H9 (cell line): Measurements from ENCODE around the gene SKIC8. TPM values are rescaled to one million over a fixed set of nuclear protein-coding genes. Genes with fewer than 3 reads are reported as not detected.

Source experiments
- DNase-seq: peaks from one replicate; pipeline ENCODE4 v3.0.0-alpha.2; 2017
- H2AFZ ChIP-seq: one replicate; pipeline ENCODE4 v1.6.1; 2013; ENCODE audit warnings: mild to moderate bottlenecking, low read length, control low read depth, moderate library complexity
- H2AK5ac ChIP-seq: 2 replicates; pipeline ENCODE4 v1.6.1; 2013; ENCODE audit warnings: low read length, control low read depth, mixed read lengths; ENCODE audit not compliant: insufficient read length
- H2BK120ac ChIP-seq: one replicate; pipeline ENCODE4 v1.6.1; 2013; ENCODE audit warnings: low read depth, mild to moderate bottlenecking, low read length, control low read depth, inconsistent platforms; ENCODE audit not compliant: poor library complexity, severe bottlenecking
- H2BK12ac ChIP-seq: 2 replicates; pipeline ENCODE4 v1.6.1; 2013; ENCODE audit warnings: low read length, control low read depth, mixed read lengths, low read depth; ENCODE audit not compliant: insufficient read length
- H2BK15ac ChIP-seq: 2 replicates; pipeline ENCODE4 v1.6.1; 2013; ENCODE audit warnings: low read depth, low read length, control low read depth
- H2BK20ac ChIP-seq: one replicate; pipeline ENCODE4 v1.6.1; 2013; ENCODE audit warnings: low read depth, mild to moderate bottlenecking, low read length, control low read depth, inconsistent platforms; ENCODE audit not compliant: poor library complexity, severe bottlenecking
- H2BK5ac ChIP-seq: 2 replicates; pipeline ENCODE4 v1.6.1; 2013; ENCODE audit warnings: low read length, control low read depth, mixed read lengths; ENCODE audit not compliant: insufficient read length
- H3K14ac ChIP-seq: 2 replicates; pipeline ENCODE4 v1.6.1; 2013; ENCODE audit warnings: low read length, control low read depth; ENCODE audit not compliant: insufficient read depth
- H3K18ac ChIP-seq: 2 replicates; pipeline ENCODE4 v1.6.1; 2013; ENCODE audit warnings: low read depth, mild to moderate bottlenecking, mixed read lengths, low read length, control low read depth; ENCODE audit not compliant: insufficient read length
- H3K23ac ChIP-seq: 2 replicates; pipeline ENCODE4 v1.6.1; 2013; ENCODE audit warnings: low read length, control low read depth, mixed read lengths, low read depth; ENCODE audit not compliant: insufficient read length
- H3K23me2 ChIP-seq: 2 replicates; pipeline ENCODE4 v1.6.1; 2013; ENCODE audit warnings: low read depth, mild to moderate bottlenecking, mixed read lengths, low read length, control low read depth; ENCODE audit not compliant: insufficient read length, poor library complexity, severe bottlenecking
- H3K27ac ChIP-seq: 2 replicates; pipeline ENCODE4 v1.5.1; 2013; ENCODE audit warnings: low read length, control low read depth, mixed read lengths, low read depth; ENCODE audit not compliant: insufficient read length
- H3K27me3 ChIP-seq: 2 replicates; pipeline ENCODE4 v1.6.1; 2013; ENCODE audit warnings: low read length, control low read depth, inconsistent platforms; ENCODE audit not compliant: insufficient read depth
- H3K4ac ChIP-seq: 2 replicates; pipeline ENCODE4 v1.6.1; 2013; ENCODE audit warnings: low read depth, mild to moderate bottlenecking, control low read depth, inconsistent platforms, low read length, moderate library complexity
- H3K4me1 ChIP-seq: 2 replicates; pipeline ENCODE4 v1.6.1; 2013; ENCODE audit warnings: low read length, control low read depth, inconsistent platforms; ENCODE audit not compliant: insufficient read depth
- H3K4me2 ChIP-seq: 2 replicates; pipeline ENCODE4 v1.6.1; 2013; ENCODE audit warnings: low read length, control low read depth, mixed read lengths; ENCODE audit not compliant: insufficient read length, insufficient read depth
- H3K56ac ChIP-seq: 2 replicates; pipeline ENCODE4 v1.6.1; 2013; ENCODE audit warnings: low read depth, mild to moderate bottlenecking, mixed read lengths, low read length, control low read depth; ENCODE audit not compliant: insufficient read length
- H3K79me1 ChIP-seq: 2 replicates; pipeline ENCODE4 v1.6.1; 2013; ENCODE audit warnings: low read depth, mild to moderate bottlenecking, moderate library complexity, low read length, control low read depth, inconsistent platforms; ENCODE audit not compliant: insufficient read depth, poor library complexity, severe bottlenecking
- H3K79me2 ChIP-seq: 2 replicates; pipeline ENCODE4 v1.6.1; 2013; ENCODE audit warnings: low read length, control low read depth, inconsistent platforms; ENCODE audit not compliant: insufficient read depth
- H3K9ac ChIP-seq: 2 replicates; pipeline ENCODE4 v1.6.1; 2013; ENCODE audit warnings: low read length, control low read depth, mixed read lengths; ENCODE audit not compliant: insufficient read length; ENCODE audit errors: extremely low read depth
- H3K9me3 ChIP-seq: one replicate; pipeline ENCODE4 v1.6.1; 2013; ENCODE audit warnings: low read depth, low read length, inconsistent platforms; ENCODE audit not compliant: control insufficient read depth
- H3T11ph ChIP-seq: one replicate; pipeline ENCODE4 v1.6.1; 2013; ENCODE audit warnings: mild to moderate bottlenecking, low read length, control low read depth, inconsistent platforms
- H4K20me1 ChIP-seq: one replicate; pipeline ENCODE4 v1.6.1; 2013; ENCODE audit not compliant: control insufficient read depth, insufficient read length, insufficient read depth
- H4K5ac ChIP-seq: 2 replicates; pipeline ENCODE4 v1.6.1; 2013; ENCODE audit warnings: low read depth, mild to moderate bottlenecking, mixed read lengths, low read length, control low read depth; ENCODE audit not compliant: insufficient read length
- H4K8ac ChIP-seq: replicated peaks from 2 replicates; pipeline ENCODE4 v1.6.1; 2013; ENCODE audit warnings: low read length, control low read depth, mixed read lengths, low read depth; ENCODE audit not compliant: insufficient read length
- H4K91ac ChIP-seq: 2 replicates; pipeline ENCODE4 v1.6.1; 2013; ENCODE audit warnings: low read depth, mild to moderate bottlenecking, moderate library complexity, mixed read lengths, low read length, control low read depth; ENCODE audit not compliant: insufficient read length
- H3K27ac Mint-ChIP-seq, 3 experiments: 2 replicates in 2 of 3; 3 replicates in 1 of 3; pipeline ENCODE4 v1.8.0; 2020 to 2021; ENCODE audit warnings: mixed read lengths in 3 of 3, mild to moderate bottlenecking in 1 of 3, moderate library complexity in 1 of 3
- H3K27me3 Mint-ChIP-seq: 2 replicates; pipeline ENCODE4 v1.8.0; 2021; ENCODE audit warnings: low read depth, mild to moderate bottlenecking, moderate library complexity, mixed read lengths
- H3K36me3 Mint-ChIP-seq, 3 experiments: 2 replicates in 2 of 3; 3 replicates in 1 of 3; pipeline ENCODE4 v1.8.0; 2020 to 2021; ENCODE audit warnings: low read depth in 3 of 3, mixed read lengths in 3 of 3; ENCODE audit not compliant: insufficient read depth in 1 of 3
- H3K4me1 Mint-ChIP-seq, 2 experiments: 2 replicates each; pipeline ENCODE4 v1.8.0; 2020; ENCODE audit warnings: mixed read lengths in 2 of 2
- H3K4me3 Mint-ChIP-seq, 2 experiments: 2 replicates in 1 of 2; 3 replicates in 1 of 2; pipeline ENCODE4 v1.8.0; 2020 to 2021; ENCODE audit warnings: mild to moderate bottlenecking in 2 of 2, mixed read lengths in 2 of 2, moderate library complexity in 1 of 2
- H3K9me3 Mint-ChIP-seq, 2 experiments: 2 replicates in 1 of 2; 3 replicates in 1 of 2; pipeline ENCODE4 v1.8.0; 2020; ENCODE audit warnings: mild to moderate bottlenecking in 2 of 2, mixed read lengths in 2 of 2, moderate library complexity in 1 of 2
- CTCF ChIP-seq: fragments of 200-600 bp; sonication (generic); conservative IDR thresholded peaks from 3 replicates; pipeline ENCODE4 v1.8.0; 2021; ENCODE audit warnings: antibody characterized with exemption, mild to moderate bottlenecking
- WGBS: extraction: QIAGEN DNeasy Blood & Tissue Kit; methylation state at CpG from one replicate; pipeline ENCODE4 v1.1.7; 2013; ENCODE audit warnings: missing lambda C conversion rate, low lambda C conversion rate, mixed read lengths; ENCODE audit not compliant: insufficient read length; ENCODE audit errors: extremely low coverage; 5-methylcytosine and 5-hydroxymethylcytosine counted together
- total RNA-seq: library from RNA; stranded (reverse); gene quantifications from 2 replicates; pipeline ENCODE4 v1.2.1, GENCODE V29; 2021

Gene SKIC8
- total RNA-seq, 1 experiment from 2014 or later = 45.6 TPM

DNA sequence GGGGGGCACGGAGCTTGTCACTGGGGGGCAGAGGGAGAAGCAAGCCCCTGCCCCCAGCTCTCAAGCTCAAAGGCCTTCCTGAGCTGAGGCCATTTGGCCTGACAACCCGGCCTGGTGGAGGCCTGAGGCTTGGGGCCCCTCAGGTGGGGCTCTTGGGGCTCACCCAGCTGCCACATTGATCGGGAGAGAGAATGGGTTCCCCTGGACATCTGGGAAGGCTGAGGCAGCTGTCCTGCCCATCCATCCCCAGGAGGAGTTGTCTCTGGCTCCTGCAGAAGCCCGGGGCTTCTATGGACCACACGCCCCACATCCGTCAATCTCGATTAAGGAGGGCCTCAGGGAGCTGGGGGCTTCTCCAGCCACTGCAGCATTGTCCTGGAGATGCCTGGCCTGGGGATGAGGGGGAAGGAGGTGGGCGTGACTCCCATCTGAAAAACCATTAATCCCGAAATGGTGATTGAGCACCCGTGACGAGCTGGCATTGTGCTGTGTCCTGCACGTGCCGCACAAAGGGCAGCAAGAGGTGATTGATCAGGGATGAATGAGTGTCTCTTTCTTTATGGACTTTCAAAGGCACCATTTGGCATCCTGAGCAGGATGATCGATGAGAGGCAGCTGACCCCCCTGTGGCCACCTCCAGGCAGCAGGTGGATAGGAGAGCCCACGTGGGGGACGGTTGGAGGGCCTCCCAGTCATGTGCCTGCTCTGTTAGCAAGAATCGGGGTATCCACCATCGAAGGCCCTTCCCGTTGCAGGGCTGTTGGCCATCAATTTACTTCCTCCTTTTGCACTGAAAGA, 23.5 kb upstream of the SKIC8 start:
- Histone ChIP-seq H4K5ac (no peak overlapping the region), H3K23ac (no peak overlapping the region), H3K18ac (no peak overlapping the region), H3T11ph (no peak overlapping the region), H3K27ac (no peak overlapping the region), H3K9ac (no peak overlapping the region), H3K79me2 (no peaks in the 10 kb centered on the region), H3K9me3 (no peaks in the 10 kb centered on the region), H3K4ac (no peak overlapping the region), H2BK12ac (no peak overlapping the region), H3K27me3 (no peaks in the 10 kb centered on the region), H2BK120ac (no peak overlapping the region), H4K20me1 (no peaks in the 10 kb centered on the region), H4K8ac (no peak overlapping the region), H3K79me1 (no peaks in the 10 kb centered on the region), H2BK5ac (no peak overlapping the region), H2BK15ac (no peak overlapping the region), H3K4me1 (peaks cover 7% of the 10 kb centered on the region; the same call in 1 of the 2 replicates), H2BK20ac (no peak overlapping the region), H4K91ac (no peak overlapping the region), H3K56ac (no peak overlapping the region), H3K4me2 (no peak overlapping the region), H2AFZ (no peak overlapping the region), H3K23me2 (no peaks in the 10 kb centered on the region), H3K14ac (no peak overlapping the region), H2AK5ac (no peak overlapping the region)
- no CpG with 5 or more reads among the region's 19 CpGs for WGBS
- Mint-ChIP-seq H3K9me3 (no peaks in the 10 kb centered on the region), H3K27me3 (peaks cover 2% of the 10 kb centered on the region), H3K4me1 (peaks cover 23 to 41% of the 10 kb centered on the region in 2 experiments), H3K36me3 (no peaks in the 10 kb centered on the region), H3K4me3 (no peak overlapping the region; a peak in 1 of 5 replicates), H3K27ac (peak overlapping the region in 2 of 3 experiments; percentile 73 to 95; a peak in 4 of 7 replicates)
- DNase-seq = no peak
- no peak for TF ChIP-seq CTCF
